ENCODE data around the gene SAP30BP.

Gene SAP30BP

GRCh38 chr17:75750661-75751423, 83.7 kb downstream of the SAP30BP start:
- no peak for DNase-seq (ENCODE audit: low read depth, low spot score)
- H3K4me3 ChIP-seq (ENCODE audit: low read length), result no peak overlapping the region

GRCh38 chr17:75751676-75752404, 84.7 kb downstream of the SAP30BP start:
- DNase-seq (ENCODE audit: low read depth, low spot score), result no peak
- no peak overlapping the region for H3K4me3 ChIP-seq (ENCODE audit: low read length)

GRCh38 chr17:75752405-75752709, 85.2 kb downstream of the SAP30BP start:
- no peak for DNase-seq (ENCODE audit: low read depth, low spot score)
- H3K4me3 ChIP-seq (ENCODE audit: low read length), result no peak overlapping the region

DNA sequence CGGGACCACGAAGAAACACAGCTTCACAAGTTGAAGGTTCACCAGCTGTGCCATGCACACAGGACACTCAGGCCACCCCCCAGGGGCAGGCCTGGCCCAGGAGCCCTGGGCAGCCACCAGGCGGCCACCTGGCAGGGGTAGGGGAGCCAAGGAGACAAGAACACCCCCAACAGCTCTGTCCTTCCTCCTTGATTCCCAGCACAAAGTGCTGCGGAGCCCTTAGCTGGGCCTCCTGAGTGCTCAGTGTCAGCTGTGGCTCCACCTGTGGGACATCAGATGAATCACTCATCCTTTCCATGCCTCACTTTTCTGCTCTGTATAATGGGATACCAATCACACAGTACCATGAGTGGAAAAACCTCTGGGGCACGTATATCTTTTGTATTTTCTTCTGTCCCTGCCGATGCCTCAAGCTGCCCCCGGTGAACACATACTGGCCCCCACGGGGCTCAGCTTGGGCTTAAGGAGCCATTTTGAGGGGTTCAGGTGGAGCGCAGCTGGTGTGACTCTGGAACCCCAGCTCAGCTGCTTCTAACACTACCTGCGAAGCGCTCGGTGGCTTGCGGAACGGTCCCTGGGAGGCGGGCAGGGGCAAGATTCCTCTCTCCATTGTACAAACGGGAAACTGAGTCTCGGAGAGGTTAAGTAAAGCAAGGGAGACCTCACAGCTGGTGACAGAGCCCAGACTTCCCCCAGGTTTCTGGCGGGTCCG, 85.8 kb downstream of the SAP30BP start:
- no peak for DNase-seq (ENCODE audit: low read depth, low spot score)
- H3K4me3 ChIP-seq (ENCODE audit: low read length), result peak overlapping the region; percentile 33

DNA sequence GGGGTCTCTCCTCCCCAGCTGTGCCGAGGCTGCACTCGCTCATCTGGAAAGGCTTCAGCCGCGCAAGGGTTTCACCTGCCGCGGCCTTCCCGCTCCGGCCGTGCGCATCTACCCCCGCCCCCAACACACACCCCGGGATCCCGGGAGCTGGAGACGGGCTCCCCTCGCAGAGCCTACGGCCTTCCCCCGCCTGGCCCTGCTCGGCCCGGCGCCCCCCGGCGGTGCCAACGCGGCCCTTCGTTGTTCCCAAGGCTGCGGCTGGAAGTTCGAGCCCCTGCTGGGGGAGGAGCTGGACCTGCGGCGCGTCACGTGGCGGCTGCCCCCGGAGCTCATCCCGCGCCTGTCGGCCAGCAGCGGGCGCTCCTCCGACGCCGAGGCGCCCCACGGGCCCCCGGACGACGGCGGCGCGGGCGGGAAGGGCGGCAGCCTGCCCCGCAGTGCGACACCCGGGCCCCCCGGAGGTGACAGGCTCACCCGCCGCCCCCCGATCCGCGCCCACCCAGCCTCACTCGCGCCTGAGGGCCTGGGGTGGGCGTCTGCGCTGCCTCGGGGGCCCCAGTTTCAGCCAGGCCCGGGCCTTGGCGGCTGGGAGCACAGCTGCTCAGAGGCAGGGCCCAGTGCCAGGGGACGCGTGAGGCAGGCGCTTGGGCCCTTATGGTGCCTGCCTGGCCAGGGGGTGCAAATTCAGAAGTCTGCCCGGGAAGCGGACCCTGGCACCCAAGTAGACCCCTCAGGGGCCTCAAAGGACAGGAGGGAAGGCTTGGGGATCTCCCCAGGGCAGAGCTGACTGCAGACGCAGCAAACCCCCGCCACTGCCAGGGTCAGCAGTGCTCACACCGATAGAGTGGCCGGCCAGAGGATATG, 86.6 kb downstream of the SAP30BP start:
- H3K4me3 ChIP-seq (ENCODE audit: low read length), result peak overlapping the region; percentile 33
- peak; percentile 46 for DNase-seq (ENCODE audit: low read depth, low spot score)

DNA sequence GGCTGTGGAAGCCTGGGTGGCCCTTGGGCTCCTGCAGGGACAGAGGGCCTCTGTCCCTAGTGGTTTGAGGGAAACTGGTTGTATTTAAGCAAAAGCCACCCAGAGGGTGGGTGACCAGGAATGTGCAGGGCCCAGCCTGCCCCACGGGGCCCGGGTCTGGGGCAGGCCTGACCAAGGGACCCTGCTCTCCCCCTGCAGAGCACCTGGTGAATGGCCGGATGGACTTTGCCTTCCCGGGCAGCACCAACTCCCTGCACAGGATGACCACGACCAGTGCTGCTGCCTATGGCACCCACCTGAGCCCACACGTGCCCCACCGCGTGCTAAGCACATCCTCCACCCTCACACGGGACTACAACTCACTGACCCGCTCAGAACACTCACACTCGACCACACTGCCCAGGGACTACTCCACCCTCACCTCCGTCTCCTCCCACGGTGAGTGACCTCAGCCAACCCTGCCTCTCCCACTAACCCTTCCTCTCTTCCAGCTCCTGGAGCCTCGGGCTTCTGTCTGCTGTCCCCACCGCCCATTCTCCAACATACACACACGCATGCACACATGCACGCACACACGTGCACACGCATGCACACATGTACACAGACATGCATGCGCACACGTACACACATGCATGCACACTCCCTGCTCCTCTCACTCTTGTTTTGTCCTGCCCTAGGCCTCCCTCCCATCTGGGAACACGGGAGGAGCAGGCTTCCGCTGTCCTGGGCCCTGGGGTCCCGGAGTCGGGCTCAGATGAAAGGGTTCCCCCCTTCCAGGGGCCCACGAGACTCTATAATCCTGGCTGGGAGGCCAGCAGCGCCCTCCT, 87.5 kb downstream of the SAP30BP start:
- no peak overlapping the region for H3K4me3 ChIP-seq (ENCODE audit: low read length)
- DNase-seq (ENCODE audit: low read depth, low spot score), result no peak

DNA sequence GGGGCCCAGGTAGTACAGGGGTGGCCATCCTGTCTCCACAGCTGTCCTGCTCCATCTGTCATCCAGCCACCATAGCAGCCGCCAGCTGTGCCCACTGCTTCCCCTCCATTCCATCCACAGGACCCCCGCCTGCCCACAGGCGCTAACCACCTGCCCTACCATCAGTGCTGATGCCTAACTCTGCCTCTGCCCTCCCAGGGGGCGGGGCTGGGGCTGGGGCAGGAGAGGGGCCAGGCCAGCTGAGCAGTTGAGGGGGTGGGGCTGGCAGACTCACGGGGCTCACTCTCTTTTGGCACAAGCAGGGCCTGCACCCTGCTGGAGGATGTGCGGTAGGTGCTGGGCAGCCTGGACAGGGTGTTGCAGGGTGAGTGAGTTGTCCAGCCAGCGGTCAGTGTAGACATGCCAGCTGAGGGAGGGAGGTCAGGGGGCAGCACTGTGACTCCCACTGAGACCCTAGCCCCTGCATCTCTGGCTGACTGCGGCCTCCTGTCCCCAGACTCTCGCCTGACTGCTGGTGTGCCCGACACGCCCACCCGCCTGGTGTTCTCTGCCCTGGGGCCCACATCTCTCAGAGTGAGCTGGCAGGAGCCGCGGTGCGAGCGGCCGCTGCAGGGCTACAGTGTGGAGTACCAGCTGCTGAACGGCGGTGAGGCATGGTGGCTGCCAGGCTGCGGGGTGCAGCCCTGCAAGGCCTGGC, 88.2 kb downstream of the SAP30BP start:
- DNase-seq (ENCODE audit: low read depth, low spot score), result no peak
- H3K4me3 ChIP-seq (ENCODE audit: low read length), result no peak overlapping the region

- H3K4me3 ChIP-seq (ENCODE audit: low read length), result no peak overlapping the region
- DNase-seq (ENCODE audit: low read depth, low spot score), result no peak
These were observed 88.9 kb downstream of the SAP30BP start for GRCh38 chr17:75755990-75756389.

DNA sequence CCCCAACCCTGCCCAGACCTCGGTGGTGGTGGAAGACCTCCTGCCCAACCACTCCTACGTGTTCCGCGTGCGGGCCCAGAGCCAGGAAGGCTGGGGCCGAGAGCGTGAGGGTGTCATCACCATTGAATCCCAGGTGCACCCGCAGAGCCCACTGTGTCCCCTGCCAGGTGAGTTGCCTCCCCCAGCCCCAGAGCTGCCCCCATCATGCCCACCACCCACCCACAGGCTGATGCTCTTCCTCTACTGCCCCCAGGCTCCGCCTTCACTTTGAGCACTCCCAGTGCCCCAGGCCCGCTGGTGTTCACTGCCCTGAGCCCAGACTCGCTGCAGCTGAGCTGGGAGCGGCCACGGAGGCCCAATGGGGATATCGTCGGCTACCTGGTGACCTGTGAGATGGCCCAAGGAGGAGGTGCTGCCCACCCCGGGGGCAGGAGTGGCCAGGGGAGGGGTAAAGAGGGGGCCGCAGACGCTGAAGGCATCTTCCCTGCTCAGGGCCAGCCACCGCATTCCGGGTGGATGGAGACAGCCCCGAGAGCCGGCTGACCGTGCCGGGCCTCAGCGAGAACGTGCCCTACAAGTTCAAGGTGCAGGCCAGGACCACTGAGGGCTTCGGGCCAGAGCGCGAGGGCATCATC, 89.4 kb downstream of the SAP30BP start:
- no peak overlapping the region for H3K4me3 ChIP-seq (ENCODE audit: low read length)
- no peak for DNase-seq (ENCODE audit: low read depth, low spot score)

DNA sequence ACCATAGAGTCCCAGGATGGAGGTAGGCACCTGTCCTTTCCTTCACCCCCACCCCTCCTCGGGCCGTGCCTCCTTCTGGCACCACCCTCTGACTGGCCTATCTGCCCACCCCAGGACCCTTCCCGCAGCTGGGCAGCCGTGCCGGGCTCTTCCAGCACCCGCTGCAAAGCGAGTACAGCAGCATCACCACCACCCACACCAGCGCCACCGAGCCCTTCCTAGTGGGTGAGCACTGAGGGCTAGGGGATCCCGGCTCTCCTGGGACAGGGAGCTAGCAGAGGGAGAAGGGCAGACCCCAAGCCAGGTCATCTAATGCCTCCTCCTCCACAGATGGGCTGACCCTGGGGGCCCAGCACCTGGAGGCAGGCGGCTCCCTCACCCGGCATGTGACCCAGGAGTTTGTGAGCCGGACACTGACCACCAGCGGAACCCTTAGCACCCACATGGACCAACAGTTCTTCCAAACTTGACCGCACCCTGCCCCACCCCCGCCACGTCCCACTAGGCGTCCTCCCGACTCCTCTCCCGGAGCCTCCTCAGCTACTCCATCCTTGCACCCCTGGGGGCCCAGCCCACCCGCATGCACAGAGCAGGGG, 90.0 kb downstream of the SAP30BP start:
- no peak overlapping the region for H3K4me3 ChIP-seq (ENCODE audit: low read length)
- no peak for DNase-seq (ENCODE audit: low read depth, low spot score)

Measured in Jurkat, Clone E6-1 (cell line).